Fibroblast of the aortic adventitia (primary cell): ENCODE data around the gene PLXNA2. TPM values are rescaled to one million over a fixed set of nuclear protein-coding genes. Genes with fewer than 3 reads are reported as not detected.

Source experiments
- DNase-seq: peaks from one replicate; pipeline ENCODE4 v3.0.0-alpha.2; 2010; ENCODE audit warnings: low read depth
- H3K4me3 ChIP-seq: 2 replicates; pipeline ENCODE4 v1.5.1; 2011; ENCODE audit warnings: low read depth, mild to moderate bottlenecking, control low read depth, low read length, moderate library complexity
- total RNA-seq: library from RNA; depleted of rRNA; stranded (reverse); fragments of >200 nt; gene quantifications from 2 replicates; pipeline ENCODE4 v1.2.3, GENCODE V29; 2012; ENCODE audit warnings: low replicate concordance
- TF ChIP-seq, protein P1 (sequence below): IDR thresholded peaks from 2 replicates; pipeline ENCODE4 v1.5.1; 2011; ENCODE audit warnings: mild to moderate bottlenecking, low read length, control low read depth, inconsistent platforms; ENCODE audit not compliant: insufficient read depth

Gene PLXNA2
- total RNA-seq, 1 donor, result 8.0 TPM

GRCh38 chr1:208254862-208255261 is 10.7 kb upstream of the PLXNA2 start:
- peak; percentile 73 for DNase-seq
- TF ChIP-seq, protein P1, sequence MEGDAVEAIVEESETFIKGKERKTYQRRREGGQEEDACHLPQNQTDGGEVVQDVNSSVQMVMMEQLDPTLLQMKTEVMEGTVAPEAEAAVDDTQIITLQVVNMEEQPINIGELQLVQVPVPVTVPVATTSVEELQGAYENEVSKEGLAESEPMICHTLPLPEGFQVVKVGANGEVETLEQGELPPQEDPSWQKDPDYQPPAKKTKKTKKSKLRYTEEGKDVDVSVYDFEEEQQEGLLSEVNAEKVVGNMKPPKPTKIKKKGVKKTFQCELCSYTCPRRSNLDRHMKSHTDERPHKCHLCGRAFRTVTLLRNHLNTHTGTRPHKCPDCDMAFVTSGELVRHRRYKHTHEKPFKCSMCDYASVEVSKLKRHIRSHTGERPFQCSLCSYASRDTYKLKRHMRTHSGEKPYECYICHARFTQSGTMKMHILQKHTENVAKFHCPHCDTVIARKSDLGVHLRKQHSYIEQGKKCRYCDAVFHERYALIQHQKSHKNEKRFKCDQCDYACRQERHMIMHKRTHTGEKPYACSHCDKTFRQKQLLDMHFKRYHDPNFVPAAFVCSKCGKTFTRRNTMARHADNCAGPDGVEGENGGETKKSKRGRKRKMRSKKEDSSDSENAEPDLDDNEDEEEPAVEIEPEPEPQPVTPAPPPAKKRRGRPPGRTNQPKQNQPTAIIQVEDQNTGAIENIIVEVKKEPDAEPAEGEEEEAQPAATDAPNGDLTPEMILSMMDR, result no peak
- no peak overlapping the region for H3K4me3 ChIP-seq

- H3K4me3 ChIP-seq, result no peak overlapping the region
- TF ChIP-seq, protein P1, result no peak
- DNase-seq, result peak; percentile 78
Measured at GRCh38 chr1:208254376-208254775, 10.2 kb upstream of the PLXNA2 start.

DNA sequence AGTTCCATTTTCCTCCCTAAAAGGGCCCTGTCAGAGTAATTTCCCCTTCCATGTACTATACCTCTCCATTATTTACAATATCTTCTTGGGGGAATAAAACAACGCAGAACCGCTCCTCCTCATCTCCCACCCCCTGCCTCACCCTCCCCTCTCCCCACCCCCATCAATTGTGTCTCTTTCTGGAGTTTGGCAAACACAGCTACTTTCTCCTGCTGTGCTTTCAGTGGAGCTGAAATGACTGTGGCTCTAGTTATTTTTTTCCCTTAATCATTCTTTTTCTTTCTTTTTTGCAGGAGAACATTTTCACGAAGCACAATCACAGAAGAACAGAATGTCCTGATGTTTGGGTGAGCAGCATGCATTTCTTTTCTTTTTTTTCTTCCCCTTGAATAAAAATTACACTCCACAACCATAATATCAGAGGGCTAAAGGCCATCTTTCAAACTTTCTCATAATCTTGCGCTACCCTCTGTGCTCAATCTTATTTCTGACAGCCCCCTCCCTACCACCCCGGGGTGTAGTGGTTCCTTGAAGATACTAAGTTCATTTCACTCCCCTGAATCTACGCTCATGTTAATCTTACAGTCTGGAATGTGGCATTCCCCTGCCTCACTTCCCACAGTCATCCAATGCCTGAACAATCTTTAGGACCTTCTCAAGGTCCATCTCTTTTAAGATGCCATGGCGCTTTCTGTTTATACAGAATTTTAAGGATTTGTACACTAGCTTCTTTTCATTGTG is 8.8 kb upstream of the PLXNA2 start:
- TF ChIP-seq, protein P1, result no peak
- DNase-seq, result no peak

GRCh38 chr1:208251911-208252835 is 8.0 kb upstream of the PLXNA2 start:
- H3K4me3 ChIP-seq, result no peak overlapping the region
- TF ChIP-seq, protein P1, result no peak
- no peak for DNase-seq

More for the DNA sequence above, 8.8 kb upstream of the PLXNA2 start:
- H3K4me3 ChIP-seq, result no peak overlapping the region

DNA sequence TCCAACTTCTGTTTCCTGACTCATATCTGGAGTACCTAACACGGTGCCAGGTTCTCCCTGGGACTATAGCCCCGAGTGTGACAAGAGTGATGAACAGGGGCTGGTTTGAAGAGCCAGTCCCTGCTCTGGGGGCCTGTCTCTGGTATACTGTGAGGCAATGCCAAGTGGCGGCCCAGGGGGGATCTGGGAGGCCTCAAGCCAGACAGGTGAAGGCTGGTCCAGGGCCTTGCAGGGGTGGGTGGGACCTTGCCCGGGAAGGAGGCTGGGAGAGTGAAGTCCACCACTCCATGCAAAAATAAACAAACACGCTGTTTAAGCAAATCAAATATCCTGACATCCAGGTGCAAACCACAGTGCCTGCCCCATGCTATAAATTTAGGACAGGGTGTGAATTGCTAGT is 6.8 kb upstream of the PLXNA2 start:
- TF ChIP-seq, protein P1, result no peak
- H3K4me3 ChIP-seq, result no peak overlapping the region
- no peak for DNase-seq

DNA sequence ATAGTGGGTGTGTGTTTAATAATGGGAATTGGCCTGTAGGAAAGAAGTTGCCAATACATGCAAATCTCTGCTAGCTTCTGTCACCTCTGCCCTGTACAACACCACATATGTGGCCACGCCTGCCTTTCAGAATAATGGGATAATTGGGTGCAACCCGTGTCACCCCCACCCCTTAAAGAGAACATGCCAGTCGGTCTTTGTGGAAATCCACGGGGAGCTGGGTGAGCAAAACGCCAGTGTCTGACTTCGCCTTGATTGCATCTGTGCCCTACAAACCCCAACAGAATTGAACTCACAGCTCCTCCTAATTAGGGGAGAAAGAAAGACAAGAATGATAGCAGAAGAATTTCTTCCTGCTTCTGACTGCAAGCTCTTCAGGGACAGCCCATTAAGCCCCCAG is 6.4 kb upstream of the PLXNA2 start:
- DNase-seq, result no peak
- H3K4me3 ChIP-seq, result no peak overlapping the region
- TF ChIP-seq, protein P1, result no peak
